ENCODE measurements around the gene AKAP11. TPM values are rescaled to one million over a fixed set of nuclear protein-coding genes. Genes with fewer than 3 reads are reported as not detected.

The AKAP11 gene
- total RNA-seq, 4 donors from 2014 or later, result 30.9 to 49.8 (median 34.7) TPM

DNA sequence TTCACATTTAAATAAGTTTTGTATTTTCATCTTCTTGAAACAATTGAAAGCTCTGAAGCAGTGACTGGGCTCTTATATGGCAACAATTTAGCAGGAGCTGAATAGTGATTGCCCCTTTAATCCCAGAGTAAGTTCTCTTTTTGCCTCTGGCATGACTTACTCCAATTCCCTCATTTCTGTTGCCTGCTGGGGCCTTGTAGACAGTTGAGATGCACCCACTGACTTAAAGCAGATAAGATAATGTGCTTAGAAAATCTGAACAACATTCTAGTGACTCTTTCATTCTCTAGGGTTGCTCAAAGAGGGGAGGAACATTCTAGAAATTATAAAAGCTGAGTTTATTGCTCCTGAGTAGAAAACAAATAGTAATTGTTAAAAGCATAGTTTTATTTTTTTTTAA, 52.8 kb downstream of the AKAP11 start:
- Histone ChIP-seq H3K36me3 (peaks cover 0 to 5% of the 10 kb centered on the region in 2 donors), H3K27ac (no peak overlapping the region), H3K4me1 (no peaks in the 10 kb centered on the region), H3K4me3 (replicated peaks in 1 of 3) (no peak overlapping the region), H3K27me3 (no peaks in the 10 kb centered on the region), H3K9me3 (no peaks in the 10 kb centered on the region)
- intact Hi-C loops (cut with DNase I), result no loop called here
- TF ChIP-seq POLR2A (IDR thresholded peaks at IDR 0.05), result no peak
- TF ChIP-seq, protein P1, sequence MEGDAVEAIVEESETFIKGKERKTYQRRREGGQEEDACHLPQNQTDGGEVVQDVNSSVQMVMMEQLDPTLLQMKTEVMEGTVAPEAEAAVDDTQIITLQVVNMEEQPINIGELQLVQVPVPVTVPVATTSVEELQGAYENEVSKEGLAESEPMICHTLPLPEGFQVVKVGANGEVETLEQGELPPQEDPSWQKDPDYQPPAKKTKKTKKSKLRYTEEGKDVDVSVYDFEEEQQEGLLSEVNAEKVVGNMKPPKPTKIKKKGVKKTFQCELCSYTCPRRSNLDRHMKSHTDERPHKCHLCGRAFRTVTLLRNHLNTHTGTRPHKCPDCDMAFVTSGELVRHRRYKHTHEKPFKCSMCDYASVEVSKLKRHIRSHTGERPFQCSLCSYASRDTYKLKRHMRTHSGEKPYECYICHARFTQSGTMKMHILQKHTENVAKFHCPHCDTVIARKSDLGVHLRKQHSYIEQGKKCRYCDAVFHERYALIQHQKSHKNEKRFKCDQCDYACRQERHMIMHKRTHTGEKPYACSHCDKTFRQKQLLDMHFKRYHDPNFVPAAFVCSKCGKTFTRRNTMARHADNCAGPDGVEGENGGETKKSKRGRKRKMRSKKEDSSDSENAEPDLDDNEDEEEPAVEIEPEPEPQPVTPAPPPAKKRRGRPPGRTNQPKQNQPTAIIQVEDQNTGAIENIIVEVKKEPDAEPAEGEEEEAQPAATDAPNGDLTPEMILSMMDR (IDR thresholded peaks at IDR 0.05), result no peak
- DNase-seq, result no peak

DNA sequence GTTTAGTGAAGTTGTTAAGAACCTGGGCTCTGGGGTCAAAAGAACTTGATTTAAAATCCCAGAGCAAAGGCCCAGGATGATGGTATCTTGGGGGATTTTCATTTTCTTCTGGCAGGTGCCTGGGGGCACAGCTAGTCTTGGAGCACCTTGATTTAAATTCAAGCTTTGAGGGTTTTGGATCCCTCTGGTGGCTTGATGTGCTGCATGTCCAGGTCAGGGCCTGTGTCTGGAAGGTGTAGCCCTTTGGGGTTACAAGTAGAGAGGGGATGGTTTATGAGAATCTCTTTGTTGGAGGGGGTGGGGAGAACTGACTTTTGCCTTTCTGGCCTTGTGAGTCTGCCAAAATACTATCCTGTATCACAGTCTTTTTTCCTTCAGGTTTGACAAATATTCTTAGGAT, 55.8 kb downstream of the AKAP11 start:
- intact Hi-C loops (cut with DNase I), result no loop called here
- TF ChIP-seq, protein P1 (IDR thresholded peaks at IDR 0.05), result no peak
- TF ChIP-seq POLR2A (IDR thresholded peaks at IDR 0.05), result no peak
- no peak for DNase-seq

DNA sequence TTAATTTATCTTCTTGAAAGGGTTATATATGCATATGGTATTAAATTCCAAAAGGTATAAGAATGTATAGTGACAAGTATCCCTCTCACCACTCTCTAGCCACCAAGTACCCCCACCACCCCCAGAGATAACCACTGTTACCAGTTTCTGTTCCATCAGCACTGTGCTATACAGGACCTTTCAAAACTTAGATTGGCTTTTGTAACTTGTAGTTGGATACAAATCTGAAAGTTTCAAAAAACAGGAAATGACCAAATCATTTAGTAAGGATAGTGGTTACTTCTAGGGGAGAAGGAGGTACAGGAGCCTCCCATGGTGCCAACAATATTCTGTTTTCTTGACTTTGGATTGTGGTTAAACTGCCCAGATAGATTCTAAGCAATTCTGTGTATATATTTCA, 56.7 kb downstream of the AKAP11 start:
- no peak overlapping the region for H3K27ac ChIP-seq
- TF ChIP-seq, protein P1 (IDR thresholded peaks at IDR 0.05), result no peak
- TF ChIP-seq POLR2A (IDR thresholded peaks at IDR 0.05), result no peak
- H3K27me3 ChIP-seq, result no peaks in the 10 kb centered on the region
- intact Hi-C loops (cut with DNase I), result no loop called here
- no peaks in the 10 kb centered on the region for H3K4me1 ChIP-seq
- no peaks in the 10 kb centered on the region for H3K36me3 ChIP-seq
- no peak overlapping the region for H3K4me3 ChIP-seq (replicated peaks in 1 of 3)
- H3K9me3 ChIP-seq, result no peaks in the 10 kb centered on the region
- no peak for DNase-seq

More for the DNA sequence above, 55.8 kb downstream of the AKAP11 start:
- Histone ChIP-seq H3K9me3 (no peaks in the 10 kb centered on the region), H3K27ac (no peak overlapping the region), H3K4me1 (no peaks in the 10 kb centered on the region), H3K36me3 (no peaks in the 10 kb centered on the region), H3K27me3 (no peaks in the 10 kb centered on the region), H3K4me3 (replicated peaks in 1 of 3) (no peak overlapping the region)

DNA sequence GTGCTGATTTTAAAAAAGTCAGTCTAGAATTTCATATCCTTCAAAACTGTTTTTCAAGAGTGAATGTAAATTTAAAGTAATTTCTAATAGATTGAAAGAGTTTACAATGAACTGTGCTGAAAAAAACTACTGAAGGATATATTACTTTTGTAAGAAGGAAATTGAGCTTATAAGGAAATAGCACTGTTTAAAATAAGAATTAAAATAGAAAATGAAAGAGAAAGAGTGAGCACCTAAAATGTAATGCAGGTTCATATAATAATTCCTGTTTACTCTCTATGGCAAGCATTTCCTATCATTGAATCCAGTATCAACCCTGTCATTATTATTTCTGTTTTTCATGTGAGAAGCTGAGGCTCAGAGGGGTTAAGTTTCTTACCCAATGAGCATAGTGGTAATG, 57.3 kb downstream of the AKAP11 start:
- H3K9me3 ChIP-seq, result no peaks in the 10 kb centered on the region
- H3K4me3 ChIP-seq (replicated peaks in 1 of 3), result no peak overlapping the region
- no peaks in the 10 kb centered on the region for H3K36me3 ChIP-seq
- DNase-seq, result no peak
- H3K27ac ChIP-seq, result no peak overlapping the region
- no peaks in the 10 kb centered on the region for H3K27me3 ChIP-seq
- no peaks in the 10 kb centered on the region for H3K4me1 ChIP-seq
- intact Hi-C loops (cut with DNase I), result no loop called here
- TF ChIP-seq POLR2A (IDR thresholded peaks at IDR 0.05), result no peak
- TF ChIP-seq, protein P1 (IDR thresholded peaks at IDR 0.05), result no peak

DNA sequence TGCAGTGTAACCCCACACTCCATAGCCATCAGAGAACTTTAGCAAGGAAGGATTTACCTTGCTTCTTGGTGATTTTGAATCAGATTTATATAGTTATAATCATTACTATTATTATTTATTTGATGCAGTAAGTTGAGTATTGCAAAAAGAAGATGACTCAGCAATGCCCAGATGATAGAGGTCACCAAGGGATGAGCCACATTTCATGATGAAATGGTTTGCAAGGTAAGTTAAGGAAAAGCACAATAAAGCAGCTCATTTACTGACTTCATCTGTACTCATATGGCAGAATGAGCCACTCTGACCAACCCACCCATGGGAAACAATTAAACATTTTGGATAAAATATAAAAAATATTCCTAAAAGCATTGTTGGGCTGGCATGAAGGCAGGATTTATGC, 59.1 kb downstream of the AKAP11 start:
- intact Hi-C loops (cut with DNase I), result no loop called here

More for the DNA sequence above, 59.1 kb downstream of the AKAP11 start:
- H3K9me3 ChIP-seq, result no peaks in the 10 kb centered on the region
- no peak for DNase-seq
- no peak overlapping the region for H3K27ac ChIP-seq
- TF ChIP-seq, protein P1 (IDR thresholded peaks at IDR 0.05), result no peak
- TF ChIP-seq POLR2A (IDR thresholded peaks at IDR 0.05), result no peak
- H3K4me3 ChIP-seq (replicated peaks in 1 of 3), result no peak overlapping the region
- no peaks in the 10 kb centered on the region for H3K36me3 ChIP-seq
- no peaks in the 10 kb centered on the region for H3K4me1 ChIP-seq
- no peaks in the 10 kb centered on the region for H3K27me3 ChIP-seq
